Non-pigmented ciliary epithelial cell (primary cell): Measurements from ENCODE around the gene R3HDM2.

Experiments used
- DNase-seq: peaks from one replicate; pipeline ENCODE4 v3.0.0-alpha.2; 2010; ENCODE audit warnings: low read depth

The R3HDM2 gene

DNA sequence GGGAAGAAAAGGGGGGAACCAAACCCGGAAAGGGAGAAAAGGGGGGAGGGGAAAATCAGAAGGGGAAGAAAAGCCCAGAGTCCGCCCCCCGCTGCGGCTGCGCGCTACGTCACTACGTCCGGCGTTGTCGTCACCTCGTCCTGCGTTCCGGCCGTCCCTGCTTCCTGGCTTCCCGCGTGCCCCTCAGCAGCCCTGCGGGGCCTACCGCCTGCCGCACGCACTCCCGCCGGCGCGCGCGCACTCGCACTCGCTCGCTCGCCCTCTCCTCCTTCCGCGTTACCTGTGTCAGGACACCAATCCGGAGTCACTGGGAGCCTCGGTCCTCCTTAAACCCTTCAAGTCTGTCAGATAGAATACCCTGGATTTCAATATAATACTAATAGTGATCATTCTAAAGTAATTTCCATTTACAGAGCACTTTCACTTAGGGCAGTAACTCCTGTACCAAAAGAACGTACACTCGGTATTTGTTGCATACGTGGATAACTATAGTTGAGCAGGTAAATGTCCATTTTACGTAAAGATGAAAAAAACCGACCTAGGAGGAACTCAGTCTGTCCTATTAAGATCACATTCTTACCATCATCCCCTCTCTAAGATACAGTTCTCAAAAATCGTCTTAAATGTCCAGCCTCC is at the start of gene R3HDM2:
TSS of gene R3HDM2 (minus strand) at position 113 of the 636 bp plus-strand sequence. CDS start 120,615 bp downstream, outside the sequence.
- peak; percentile 64 for DNase-seq

DNA sequence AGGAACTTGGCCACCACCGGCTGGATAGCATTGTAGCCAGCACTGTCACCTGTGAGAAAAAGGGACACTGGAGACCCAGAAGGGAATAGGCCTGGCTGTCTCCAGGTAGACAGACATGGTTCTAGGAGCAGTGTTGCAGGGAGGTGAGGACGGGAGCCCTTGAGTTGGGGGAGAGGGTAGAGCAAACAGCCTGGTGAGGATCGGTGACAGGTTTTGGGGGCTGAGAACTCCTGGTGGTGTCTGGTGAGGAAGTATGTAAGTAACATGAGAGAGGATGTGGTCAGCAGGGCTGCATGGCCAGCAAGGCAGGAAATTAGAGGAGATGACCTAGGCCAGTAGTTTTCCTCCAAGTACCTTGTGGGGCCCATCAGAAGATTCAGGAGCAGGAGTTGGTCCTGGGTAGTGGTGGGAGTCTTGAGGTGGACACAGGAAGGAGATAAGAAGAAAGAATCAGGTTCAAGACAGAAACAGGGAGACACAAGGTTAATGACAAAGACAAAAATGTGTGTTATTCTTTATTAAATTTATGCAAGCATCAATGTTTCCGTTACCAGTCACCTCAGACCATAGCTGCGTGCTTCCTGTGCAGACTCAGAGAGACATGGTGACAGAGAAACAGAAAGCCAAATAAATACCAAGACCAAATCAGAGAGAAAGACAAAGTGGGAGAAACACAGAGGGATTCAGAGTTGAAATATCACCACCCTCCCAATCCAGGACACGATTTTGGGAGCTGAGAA is 48.7 kb upstream of the R3HDM2 start, which contains the start of gene ARHGAP9:
TSS of gene ARHGAP9 (minus strand) at position 491 of the 740 bp plus-strand sequence. CDS start at position 31, 460 bp downstream.
- no peak for DNase-seq

- DNase-seq, result no peak
These were observed 48.2 kb upstream of the R3HDM2 start for GRCh38 chr12:57479043-57479375.

GRCh38 chr12:57477710-57478681 is 47.2 kb upstream of the R3HDM2 start:
- no peak for DNase-seq

DNA sequence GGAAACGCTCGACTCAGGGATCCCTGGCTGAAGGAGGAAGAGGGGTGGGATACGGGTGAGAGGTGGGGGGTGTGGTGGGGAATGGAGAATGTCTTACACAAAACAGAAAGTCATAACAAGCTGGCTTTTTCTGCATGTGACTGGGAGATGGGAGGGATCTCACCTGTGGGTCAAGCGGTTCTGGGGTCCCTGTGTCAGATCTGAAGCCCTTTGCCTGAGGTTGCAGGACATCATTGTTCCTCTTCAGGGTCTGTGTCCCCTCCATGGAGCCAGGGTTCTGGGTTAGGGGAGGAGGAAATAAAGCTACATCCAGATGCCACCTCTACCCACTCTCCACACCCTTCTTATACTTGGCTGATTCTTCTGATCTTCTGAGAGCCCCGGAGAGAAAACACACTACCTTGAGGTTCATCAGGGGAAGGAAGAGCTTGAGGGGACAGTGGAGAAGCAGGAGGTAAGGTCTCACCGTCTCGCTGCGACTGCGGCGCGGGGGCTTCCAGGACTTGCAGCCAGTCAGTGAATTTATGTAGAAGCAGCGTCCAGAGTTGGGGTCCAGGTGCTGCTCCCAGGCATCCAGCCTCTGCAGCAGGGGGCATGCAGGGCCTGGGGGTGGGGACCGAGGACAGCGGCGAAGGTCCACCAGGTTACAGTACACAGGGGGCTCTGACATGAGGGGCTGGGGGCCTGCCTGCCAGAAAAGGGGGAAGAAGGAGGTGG is 46.3 kb upstream of the R3HDM2 start:
- DNase-seq, result no peak

- no peak for DNase-seq
These were observed 45.5 kb upstream of the R3HDM2 start for GRCh38 chr12:57476162-57476992.

DNA sequence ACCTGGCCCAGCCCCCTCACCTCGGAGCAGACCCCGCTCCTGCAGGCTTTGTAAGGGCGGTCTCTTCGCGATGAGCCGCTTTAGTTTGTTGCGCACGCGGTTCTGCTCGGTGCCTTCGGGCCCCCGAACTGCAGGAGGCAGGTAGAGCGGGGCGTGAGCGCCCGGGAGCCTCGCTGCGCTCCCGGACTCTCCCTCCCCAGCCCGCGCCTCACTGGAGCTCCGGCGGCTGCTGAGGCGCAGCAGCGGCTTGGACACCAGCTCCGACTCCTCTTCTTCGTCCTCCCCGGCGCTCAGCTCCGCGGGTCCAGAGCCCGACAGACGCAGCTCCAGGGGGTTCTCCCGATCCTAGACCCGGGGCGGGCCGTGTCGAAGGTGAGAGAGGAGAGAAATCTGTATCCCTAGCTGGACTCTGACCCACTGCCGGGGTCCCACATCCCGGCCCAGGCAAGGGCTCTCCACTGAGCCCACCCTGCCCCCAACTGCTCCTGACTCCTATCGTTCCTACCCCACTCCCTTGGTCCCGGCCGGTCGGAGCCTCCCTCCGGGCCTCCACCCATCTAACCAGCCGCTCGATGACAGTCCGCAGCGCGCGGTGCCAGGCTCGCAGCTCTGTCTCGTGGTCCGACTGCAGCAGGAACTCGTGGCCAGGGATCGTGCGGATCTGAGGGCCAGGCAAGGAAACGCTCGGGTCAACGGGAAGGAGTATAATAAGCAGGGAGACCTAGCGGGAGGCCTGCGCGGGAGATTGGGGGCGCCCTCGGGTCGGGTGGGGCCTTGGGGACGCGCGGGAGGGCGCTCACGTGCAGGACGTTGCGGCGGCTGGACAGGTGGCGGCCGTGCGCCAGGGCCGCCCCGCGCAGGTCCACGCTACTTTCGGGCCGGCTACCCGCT is 44.7 kb upstream of the R3HDM2 start:
- no peak for DNase-seq

DNA sequence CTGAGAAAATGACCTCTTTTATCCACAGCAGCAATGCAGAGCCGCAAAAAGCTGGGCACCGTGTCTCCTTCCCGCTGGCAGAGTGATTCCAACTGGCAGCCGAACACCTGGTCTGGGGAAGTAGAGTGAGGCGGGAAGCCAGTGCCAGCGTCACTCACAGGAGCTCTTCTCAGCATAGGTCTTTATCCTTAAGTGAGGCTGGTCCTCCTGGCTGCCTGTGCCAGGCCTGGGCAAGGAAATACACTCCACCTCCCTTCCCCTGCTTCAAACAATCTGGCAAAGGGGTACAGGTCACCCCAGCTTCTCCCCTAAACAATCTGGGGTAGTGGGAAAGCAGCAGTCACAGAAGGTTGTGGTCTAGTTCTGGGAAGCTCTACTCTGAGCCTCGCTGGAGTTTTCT is 44.0 kb upstream of the R3HDM2 start:
- no peak for DNase-seq

DNA sequence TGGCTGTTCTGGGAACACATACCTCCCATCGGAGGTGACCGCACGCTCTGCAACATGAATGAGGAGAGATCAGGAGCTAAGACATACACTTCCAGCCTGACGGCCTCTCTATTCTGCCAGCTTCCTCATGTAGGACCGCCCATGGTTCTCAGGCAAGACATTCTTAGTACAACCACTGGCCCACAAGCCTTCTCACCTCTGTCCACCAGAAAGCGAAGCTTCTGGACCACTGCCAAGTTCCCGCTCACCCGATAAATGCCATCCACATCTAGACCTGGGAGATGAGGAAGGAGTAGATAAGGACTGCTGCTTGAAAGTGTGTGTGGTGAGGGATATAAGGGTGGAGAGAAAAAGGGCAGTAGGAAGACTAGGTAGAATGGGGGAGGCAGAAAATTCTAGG is 43.6 kb upstream of the R3HDM2 start:
- DNase-seq, result no peak

GRCh38 chr12:57473886-57474285 is 43.0 kb upstream of the R3HDM2 start:
- DNase-seq, result no peak

DNA sequence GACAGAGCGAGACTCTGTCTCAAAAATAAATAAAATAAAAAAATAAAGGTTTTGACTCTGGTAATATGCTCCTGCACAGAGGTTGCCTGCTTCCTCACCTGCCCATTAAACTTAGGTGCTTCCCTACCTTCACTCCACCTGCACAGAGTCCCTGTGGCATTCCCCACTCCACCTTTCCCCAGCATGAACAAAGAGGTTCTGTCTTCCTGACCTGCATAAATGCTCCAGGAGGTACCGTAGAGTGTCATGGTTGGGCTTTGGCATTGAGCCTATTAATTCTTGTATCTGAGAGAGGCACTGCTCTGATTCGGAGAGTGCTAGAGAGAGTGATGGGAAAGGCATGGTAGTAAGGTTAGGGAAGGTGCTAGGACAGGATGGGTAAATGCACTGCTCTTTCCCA is 42.5 kb upstream of the R3HDM2 start:
- no peak for DNase-seq

- no peak for DNase-seq
These were observed 41.5 kb upstream of the R3HDM2 start for GRCh38 chr12:57472391-57472790.

- no peak for DNase-seq
These were observed 40.8 kb upstream of the R3HDM2 start for GRCh38 chr12:57471661-57472060.

- no peak for DNase-seq
These were observed 40.3 kb upstream of the R3HDM2 start for GRCh38 chr12:57470970-57471656.

- no peak for DNase-seq
These were observed 39.6 kb upstream of the R3HDM2 start for GRCh38 chr12:57470286-57470969.

DNA sequence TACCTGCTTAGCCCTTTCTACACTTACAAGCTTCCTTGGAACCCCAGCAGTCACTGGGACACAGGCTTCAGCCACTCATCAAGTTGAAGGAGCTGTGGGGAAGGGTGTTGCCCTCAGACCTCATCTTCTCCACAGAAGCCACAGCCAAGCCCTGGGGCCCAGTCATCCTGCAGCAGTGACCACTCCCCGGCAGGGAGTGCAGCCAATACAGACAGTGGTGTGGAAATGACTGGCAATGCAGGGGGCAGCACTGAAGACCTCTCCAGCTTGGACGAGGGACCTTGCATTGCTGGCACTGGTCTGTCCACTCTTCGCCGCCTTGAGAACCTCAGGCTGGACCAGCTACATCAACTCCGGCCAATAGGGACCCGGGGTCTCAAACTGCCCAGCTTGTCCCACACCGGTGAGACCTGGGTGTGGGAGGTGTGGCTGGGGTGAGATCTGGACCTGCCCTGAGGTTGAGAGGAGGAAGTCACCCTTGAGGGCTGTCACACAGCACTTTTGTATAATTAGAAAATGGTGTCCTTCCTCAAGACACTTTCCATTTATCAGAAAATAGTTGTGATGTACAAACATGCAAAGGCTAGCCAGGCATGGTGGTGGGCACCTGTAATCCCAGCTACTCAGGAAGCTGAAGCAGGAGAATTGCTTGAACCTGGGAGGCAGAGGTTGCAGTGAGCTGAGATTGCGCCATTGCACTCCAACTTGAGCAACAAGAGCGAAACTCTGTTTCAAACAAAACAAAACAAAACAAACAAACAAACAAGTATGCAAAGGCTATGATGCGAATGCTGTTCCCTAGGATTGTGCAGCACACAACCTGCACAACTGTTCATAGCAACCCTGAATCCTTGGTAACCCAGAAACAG is 38.7 kb upstream of the R3HDM2 start:
- no peak for DNase-seq

DNA sequence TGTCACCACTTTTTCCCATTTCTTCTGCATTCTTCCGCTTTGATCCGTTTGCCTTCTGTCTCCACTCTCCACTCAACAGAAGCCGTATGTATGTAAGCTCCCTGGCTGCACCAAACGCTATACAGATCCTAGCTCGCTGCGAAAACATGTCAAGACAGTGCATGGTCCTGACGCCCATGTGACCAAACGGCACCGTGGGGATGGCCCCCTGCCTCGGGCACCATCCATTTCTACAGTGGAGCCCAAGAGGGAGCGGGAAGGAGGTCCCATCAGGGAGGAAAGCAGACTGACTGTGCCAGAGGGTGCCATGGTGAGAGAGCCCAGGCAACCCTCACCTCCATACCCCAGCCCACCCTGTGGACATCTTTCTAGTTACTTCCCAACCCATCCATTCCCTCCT is 37.1 kb upstream of the R3HDM2 start:
- no peak for DNase-seq
